ENCODE measurements around the gene PCDHB12.

- TF ChIP-seq CTCF (conservative IDR thresholded peaks at IDR 0.05; ENCODE audit: low read length) = peak; percentile 43
- TF ChIP-seq EZH2phosphoT487 (IDR thresholded peaks at IDR 0.05; ENCODE audit: borderline replicate concordance) = no peak
These were observed 35.9 kb upstream of the PCDHB12 start, which contains the start of gene PCDHB7 for GRCh38 chr5:141172381-141173204.
